ENCODE measurements around the gene RPS6KB2. TPM values are rescaled to one million over a fixed set of nuclear protein-coding genes. Genes with fewer than 3 reads are reported as not detected.

RPS6KB2 gene
- total RNA-seq, 1 experiment from 2014 or later = 116 TPM

DNA sequence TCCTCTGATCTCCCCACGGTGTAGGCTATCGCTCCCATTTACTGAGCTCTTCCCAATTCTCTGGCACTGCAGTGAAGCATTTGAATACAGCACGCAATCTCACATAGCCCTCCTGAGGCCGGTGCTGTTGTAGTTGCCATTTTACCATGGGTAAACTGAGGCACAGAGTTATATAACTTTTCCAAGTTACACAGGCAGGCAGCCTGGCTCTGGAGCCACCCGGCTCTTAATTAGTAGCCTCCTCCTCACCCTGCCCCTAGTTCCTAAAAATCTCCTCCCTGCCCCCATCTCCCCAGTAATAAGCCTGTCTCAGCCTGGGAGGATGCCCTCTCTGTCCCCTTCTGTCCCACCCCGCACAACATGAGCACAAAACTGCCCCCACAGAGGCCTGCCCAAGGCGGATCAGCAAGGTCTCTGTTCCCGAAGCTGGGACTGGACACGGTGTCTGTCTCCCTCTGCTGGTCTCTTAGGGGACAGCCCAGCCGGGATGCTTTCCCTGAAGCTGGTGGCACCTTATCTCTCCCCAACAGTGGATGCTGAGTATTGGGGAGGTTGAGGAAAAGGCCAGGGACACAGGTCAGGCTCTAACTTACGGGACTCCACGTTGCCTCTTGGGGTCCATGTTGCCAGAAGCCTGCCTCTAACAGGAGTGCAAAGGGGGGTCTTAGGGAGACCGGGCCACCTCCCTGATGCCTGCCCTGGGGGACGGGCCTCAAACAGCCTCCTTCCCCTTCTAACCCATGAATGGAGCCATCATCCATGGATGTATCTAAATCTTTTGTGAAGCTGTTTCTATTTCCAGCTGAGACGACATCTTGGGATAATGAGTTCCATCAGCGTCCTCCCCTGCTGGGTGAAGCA, 45.8 kb upstream of the RPS6KB2 start:
- Histone ChIP-seq H3K4me3 (ENCODE audit: low read depth, low read length) (no peak overlapping the region), H3K4me1 (peaks cover 14% of the 10 kb centered on the region), H3K9me3 (no peaks in the 10 kb centered on the region), H3K27me3 (replicated peaks; ENCODE audit: control insufficient read depth, insufficient read depth, low read length) (0 out of 2 replicates have a peak, but pooled peaks cover 3% of the 10 kb centered on the region), H3K36me3 (ENCODE audit: control insufficient read depth, insufficient read depth, low read length) (no peaks in the 10 kb centered on the region)
- Mint-ChIP-seq H3K4me3 (ENCODE audit: unreplicated experiment) (no peak overlapping the region), H3K36me3 (ENCODE audit: insufficient read depth, unreplicated experiment) (no peaks in the 10 kb centered on the region), H3K9me3 (ENCODE audit: unreplicated experiment) (no peaks in the 10 kb centered on the region), H3K27me3 (ENCODE audit: insufficient read depth, unreplicated experiment) (peaks cover 7% of the 10 kb centered on the region), H3K27ac (ENCODE audit: unreplicated experiment) (no peak overlapping the region), H3K4me1 (ENCODE audit: low read depth, unreplicated experiment) (peaks cover 6% of the 10 kb centered on the region)
- ChIA-PET CTCF (interaction anchor here (0.5 to 21.4 kb wide), 26 partner anchors 9 to 916 kb away, joined by 3 to 775 read pairs (median 4); partner anchors contain the start of genes CLCF1, GRK2, KDM2A and PELI3), POLR2A (interaction anchor here (0.7 to 1.5 kb wide), 5 partner anchors 9 to 120 kb away, joined by 3 to 8 read pairs (median 3); partner anchors contain the start of gene RAD9A)
- TF ChIP-seq, protein P1, sequence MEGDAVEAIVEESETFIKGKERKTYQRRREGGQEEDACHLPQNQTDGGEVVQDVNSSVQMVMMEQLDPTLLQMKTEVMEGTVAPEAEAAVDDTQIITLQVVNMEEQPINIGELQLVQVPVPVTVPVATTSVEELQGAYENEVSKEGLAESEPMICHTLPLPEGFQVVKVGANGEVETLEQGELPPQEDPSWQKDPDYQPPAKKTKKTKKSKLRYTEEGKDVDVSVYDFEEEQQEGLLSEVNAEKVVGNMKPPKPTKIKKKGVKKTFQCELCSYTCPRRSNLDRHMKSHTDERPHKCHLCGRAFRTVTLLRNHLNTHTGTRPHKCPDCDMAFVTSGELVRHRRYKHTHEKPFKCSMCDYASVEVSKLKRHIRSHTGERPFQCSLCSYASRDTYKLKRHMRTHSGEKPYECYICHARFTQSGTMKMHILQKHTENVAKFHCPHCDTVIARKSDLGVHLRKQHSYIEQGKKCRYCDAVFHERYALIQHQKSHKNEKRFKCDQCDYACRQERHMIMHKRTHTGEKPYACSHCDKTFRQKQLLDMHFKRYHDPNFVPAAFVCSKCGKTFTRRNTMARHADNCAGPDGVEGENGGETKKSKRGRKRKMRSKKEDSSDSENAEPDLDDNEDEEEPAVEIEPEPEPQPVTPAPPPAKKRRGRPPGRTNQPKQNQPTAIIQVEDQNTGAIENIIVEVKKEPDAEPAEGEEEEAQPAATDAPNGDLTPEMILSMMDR (IDR thresholded peaks at IDR 0.05; ENCODE audit: insufficient read depth in 1 of 2, low read depth in 1 of 2, low read length in 1 of 2, severe bottlenecking in 1 of 2, unreplicated experiment in 1 of 2) = peak; percentile 99 to 100
- no TSS peak for BruUV-seq (replicated peaks)
- intact Hi-C loops (cut with micrococcal nuclease; ENCODE audit: unreplicated experiment) = loop anchor here (1.0 to 2.0 kb wide), 4 partner anchors 25 to 116 kb away; partner anchors contain the start of gene GRK2
- peak; percentile 90 to 94 for DNase-seq

DNA sequence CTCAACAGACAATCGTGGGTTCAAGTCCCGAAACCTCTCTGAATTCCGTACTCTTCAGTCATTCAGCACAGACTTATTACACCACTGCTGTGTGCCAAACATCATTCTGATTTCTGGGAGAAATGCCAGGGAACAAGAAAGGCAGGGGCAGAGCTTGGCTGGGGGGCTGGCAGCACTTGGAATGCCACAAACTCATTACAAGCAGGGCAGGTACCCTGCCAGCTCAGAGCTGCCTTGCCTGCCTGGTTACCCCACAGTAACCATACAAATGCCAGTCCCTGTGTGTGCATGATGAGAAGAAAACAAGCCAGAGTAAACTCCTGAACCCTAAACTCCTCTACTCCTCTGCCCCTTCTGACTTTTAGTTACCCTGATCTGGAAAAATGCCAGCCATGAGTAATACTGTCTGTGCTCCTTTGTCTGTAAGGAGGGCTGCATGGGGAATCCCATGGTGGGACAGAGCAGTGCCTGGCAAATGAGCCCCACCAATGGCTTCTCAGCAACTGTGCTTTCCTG, 43.4 kb upstream of the RPS6KB2 start:
- Mint-ChIP-seq H3K27me3 (ENCODE audit: insufficient read depth, unreplicated experiment) (peaks cover 7% of the 10 kb centered on the region), H3K4me1 (ENCODE audit: low read depth, unreplicated experiment) (peaks cover 17% of the 10 kb centered on the region), H3K4me3 (ENCODE audit: unreplicated experiment) (no peak overlapping the region), H3K36me3 (ENCODE audit: insufficient read depth, unreplicated experiment) (peaks cover 9% of the 10 kb centered on the region), H3K27ac (ENCODE audit: unreplicated experiment) (no peak overlapping the region), H3K9me3 (ENCODE audit: unreplicated experiment) (no peaks in the 10 kb centered on the region)
- Histone ChIP-seq H3K9me3 (no peaks in the 10 kb centered on the region), H3K27me3 (replicated peaks; ENCODE audit: control insufficient read depth, insufficient read depth, low read length) (0 out of 2 replicates have a peak, but pooled peaks cover 3% of the 10 kb centered on the region), H3K36me3 (ENCODE audit: control insufficient read depth, insufficient read depth, low read length) (no peaks in the 10 kb centered on the region), H3K4me3 (ENCODE audit: low read depth, low read length) (no peak overlapping the region), H3K4me1 (peaks cover under 1% of the 10 kb centered on the region; the same call in 1 of the 2 replicates)
- CTCF ChIA-PET = interaction anchor here (0.5 to 21.4 kb wide), 4 partner anchors 12 to 116 kb away, joined by 3 to 775 read pairs (median 34); partner anchors contain the start of genes CLCF1 and POLD4
- intact Hi-C loops (cut with micrococcal nuclease; ENCODE audit: unreplicated experiment) = loop anchor here (5.0 kb wide), 1 partner anchor 122 kb away; the partner anchor contains the start of genes CDK2AP2 and PITPNM1
- POLR2A ChIA-PET = no interaction called here
- TF ChIP-seq, protein P1 (IDR thresholded peaks at IDR 0.05; ENCODE audit: insufficient read depth in 1 of 2, low read depth in 1 of 2, low read length in 1 of 2, severe bottlenecking in 1 of 2, unreplicated experiment in 1 of 2) = no peak
- no peak for DNase-seq
- no TSS peak for BruUV-seq (replicated peaks)

DNA sequence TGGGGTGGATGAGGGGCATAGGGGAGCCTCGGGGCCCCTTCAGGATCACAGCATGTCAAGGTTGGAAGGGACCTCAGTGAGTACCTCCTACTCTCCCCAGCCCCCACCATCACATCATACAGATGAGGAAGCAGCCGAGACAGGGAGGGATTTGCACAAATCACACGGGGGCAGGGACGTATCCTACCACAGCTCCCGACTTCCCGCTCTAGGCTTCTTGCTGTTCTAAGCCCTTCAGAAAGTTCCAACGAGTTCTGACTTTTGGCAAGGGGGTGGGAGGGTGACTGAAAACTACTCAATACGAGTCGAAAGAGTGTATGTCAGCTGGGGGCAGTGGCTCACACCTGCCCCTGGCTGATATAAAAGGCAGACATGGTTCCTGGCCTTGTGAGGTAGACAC, 41.2 kb upstream of the RPS6KB2 start:
- POLR2A ChIA-PET = interaction anchor here (0.6 kb wide), 1 partner anchor 96 kb away, joined by 8 read pairs; the partner anchor contains the start of gene AIP
- TF ChIP-seq, protein P1 (IDR thresholded peaks at IDR 0.05; ENCODE audit: insufficient read depth in 1 of 2, low read depth in 1 of 2, low read length in 1 of 2, severe bottlenecking in 1 of 2, unreplicated experiment in 1 of 2) = no peak
- no peak overlapping the region for H3K4me3 Mint-ChIP-seq (ENCODE audit: unreplicated experiment)
- peaks cover 7% of the 10 kb centered on the region for H3K27me3 Mint-ChIP-seq (ENCODE audit: insufficient read depth, unreplicated experiment)
- CTCF ChIA-PET = interaction anchor here (0.5 to 21.4 kb wide), 9 partner anchors 13 to 263 kb away, joined by 3 to 775 read pairs (median 4); partner anchors contain the start of genes ACY3, AIP, POLD4 and PPP1CA
- peaks cover 23% of the 10 kb centered on the region for H3K36me3 Mint-ChIP-seq (ENCODE audit: insufficient read depth, unreplicated experiment)
- H3K9me3 ChIP-seq = no peaks in the 10 kb centered on the region
- H3K4me1 ChIP-seq = no peaks in the 10 kb centered on the region
- DNase-seq = no peak
- H3K4me1 Mint-ChIP-seq (ENCODE audit: low read depth, unreplicated experiment) = peaks cover 24% of the 10 kb centered on the region
- intact Hi-C loops (cut with micrococcal nuclease; ENCODE audit: unreplicated experiment) = loop anchor here (5.0 kb wide), 1 partner anchor 120 kb away; the partner anchor contains the start of genes CDK2AP2 and PITPNM1
- no peaks in the 10 kb centered on the region for H3K36me3 ChIP-seq (ENCODE audit: control insufficient read depth, insufficient read depth, low read length)
- H3K9me3 Mint-ChIP-seq (ENCODE audit: unreplicated experiment) = no peaks in the 10 kb centered on the region
- 0 out of 2 replicates have a peak, but pooled peaks cover 3% of the 10 kb centered on the region for H3K27me3 ChIP-seq (replicated peaks; ENCODE audit: control insufficient read depth, insufficient read depth, low read length)
- H3K4me3 ChIP-seq (ENCODE audit: low read depth, low read length) = no peak overlapping the region
- no peak overlapping the region for H3K27ac Mint-ChIP-seq (ENCODE audit: unreplicated experiment)
- no TSS peak for BruUV-seq (replicated peaks)
